T-cell (primary cell): ENCODE results near the gene VPS4A. TPM values are rescaled to one million over a fixed set of nuclear protein-coding genes. Genes with fewer than 3 reads are reported as not detected.

Source experiments
- ATAC-seq, 4 experiments: fragments of 200-7000 bp in 3 of 4; fragments of 150-1000 bp in 1 of 4; cut with Tn5 transposase; replicated peaks in 1 of 4; 1 replicate in 3 of 4; 2 replicates in 1 of 4; pipeline ENCODE4 v1.10.0; 2021; ENCODE audit warnings: moderate library complexity in 3 of 4, mild to moderate bottlenecking in 2 of 4, moderate number of reproducible peaks in 1 of 4
- CTCF ChIA-PET, 2 donors: fragments of 300-600 bp; sonication (Branson Sonifier 250); formaldehyde crosslinking; loops; one replicate each; lab custom pipeline; 2022; ENCODE audit warnings: antibody characterized with exemption in 2 of 2; lab: Charles Lee
- POLR2A ChIA-PET, 2 donors: fragments of 300-600 bp; sonication (Branson Sonifier 250); formaldehyde crosslinking; loops; one replicate each; lab custom pipeline; 2022; ENCODE audit warnings: antibody characterized with exemption in 2 of 2; lab: Charles Lee
- DNase-seq, 35 experiments: peaks; one replicate each; pipeline versions ENCODE4 v3.0.0 to v3.0.0-alpha.2; 2013 to 2023
- H3K27ac ChIP-seq: one replicate; pipeline ENCODE4 v1.5.1; 2013; ENCODE audit warnings: low read length
- H3K27me3 ChIP-seq, 2 experiments: replicated peaks in 1 of 2; 1 replicate in 1 of 2; 2 replicates in 1 of 2; pipeline versions ENCODE4 v1.6.1 to v1.7.0; 2013; ENCODE audit warnings: low read length in 1 of 2, mixed read lengths in 1 of 2; ENCODE audit not compliant: control insufficient read depth in 2 of 2, insufficient read depth in 2 of 2; ENCODE audit errors: extremely low read depth in 1 of 2
- H3K36me3 ChIP-seq, 2 donors: 1 replicate in 1 of 2; 2 replicates in 1 of 2; pipeline versions ENCODE4 v1.6.1 to v1.7.0; 2013; ENCODE audit warnings: low read length in 1 of 2; ENCODE audit not compliant: control insufficient read depth in 2 of 2, insufficient read depth in 1 of 2; ENCODE audit errors: extremely low read depth in 1 of 2
- H3K4me1 ChIP-seq, 2 experiments: 1 replicate in 1 of 2; 2 replicates in 1 of 2; pipeline versions ENCODE4 v1.6.1 to v1.7.0; 2013; ENCODE audit warnings: low read length in 2 of 2, mixed read lengths in 1 of 2; ENCODE audit not compliant: insufficient read depth in 2 of 2, control insufficient read depth in 1 of 2; ENCODE audit errors: extremely low read depth in 1 of 2
- H3K4me3 ChIP-seq, 2 donors: 1 replicate in 1 of 2; 2 replicates in 1 of 2; pipeline versions ENCODE4 v1.5.1 to v1.7.0; 2013; ENCODE audit warnings: mild to moderate bottlenecking in 2 of 2, low read length in 1 of 2, moderate library complexity in 1 of 2; ENCODE audit not compliant: control insufficient read depth in 1 of 2; ENCODE audit errors: extremely low read depth in 1 of 2
- H3K9me3 ChIP-seq: 2 replicates; pipeline ENCODE4 v1.7.0; 2013
- H3K27ac Mint-ChIP-seq, 2 donors: one replicate each; pipeline ENCODE4 v1.8.0; 2020 to 2021; ENCODE audit warnings: mild to moderate bottlenecking in 2 of 2, mixed read lengths in 2 of 2
- H3K27me3 Mint-ChIP-seq, 2 donors: one replicate each; pipeline ENCODE4 v1.8.0; 2021 to 2022; ENCODE audit warnings: mixed read lengths in 2 of 2
- H3K36me3 Mint-ChIP-seq: one replicate; pipeline ENCODE4 v1.8.0; 2021; ENCODE audit warnings: mixed read lengths
- H3K4me1 Mint-ChIP-seq, 3 donors: one replicate each; pipeline ENCODE4 v1.8.0; 2020 to 2022; ENCODE audit warnings: mixed read lengths in 3 of 3, mild to moderate bottlenecking in 1 of 3
- H3K4me3 Mint-ChIP-seq, 3 donors: one replicate each; pipeline ENCODE4 v1.8.0; 2020 to 2022; ENCODE audit warnings: mild to moderate bottlenecking in 3 of 3, mixed read lengths in 3 of 3, moderate library complexity in 3 of 3
- H3K9me3 Mint-ChIP-seq, 3 donors: one replicate each; pipeline ENCODE4 v1.8.0; 2020 to 2022; ENCODE audit warnings: mixed read lengths in 3 of 3
- WGBS: methylation state at CpG from one replicate; pipeline ENCODE4 v1.1.5; 2013; ENCODE audit warnings: missing lambda C conversion rate; ENCODE audit not compliant: insufficient coverage; 5-methylcytosine and 5-hydroxymethylcytosine counted together
- total RNA-seq, 35 experiments: library from RNA in 6 of 35; stranded (reverse) in 6 of 35; fragments of 120-200 nt in 1 of 35; gene quantifications; one replicate each; pipeline versions ENCODE4 v1.2.1 to v1.2.4 and lab custom pipeline; 2013 to 2026

The VPS4A gene
- total RNA-seq, 5 donors from 2014 or later (not counting 1 experiment from before 2014, with no cell fraction given): 40.5 to 61.9 (median 55.9) TPM

GRCh38 chr16:69309316-69309715, 1.8 kb upstream of the VPS4A start:
- Histone ChIP-seq H3K36me3 (peaks cover 0 to 10% of the 10 kb centered on the region in 2 donors), H3K9me3 (no peaks in the 10 kb centered on the region), H3K27ac (no peak overlapping the region), H3K27me3 (no peaks in the 10 kb centered on the region), H3K4me1 (peaks cover 4 to 31% of the 10 kb centered on the region in 2 experiments), H3K4me3 (no peak overlapping the region)
- 85% methylated on average over 7 of the region's 12 CpGs for WGBS
- Mint-ChIP-seq H3K36me3 (no peaks in the 10 kb centered on the region), H3K27me3 (no peaks in the 10 kb centered on the region), H3K27ac (peak overlapping the region in 1 of 2 donors; percentile 2), H3K9me3 (no peaks in the 10 kb centered on the region), H3K4me1 (peaks cover 26 to 30% (median 27%) of the 10 kb centered on the region in 3 donors), H3K4me3 (peak overlapping the region in 1 of 3 donors; percentile 5)
- ChIA-PET POLR2A (no interaction called here), CTCF (no interaction called here)
- DNase-seq (no peak), ATAC-seq (no peak)

DNA sequence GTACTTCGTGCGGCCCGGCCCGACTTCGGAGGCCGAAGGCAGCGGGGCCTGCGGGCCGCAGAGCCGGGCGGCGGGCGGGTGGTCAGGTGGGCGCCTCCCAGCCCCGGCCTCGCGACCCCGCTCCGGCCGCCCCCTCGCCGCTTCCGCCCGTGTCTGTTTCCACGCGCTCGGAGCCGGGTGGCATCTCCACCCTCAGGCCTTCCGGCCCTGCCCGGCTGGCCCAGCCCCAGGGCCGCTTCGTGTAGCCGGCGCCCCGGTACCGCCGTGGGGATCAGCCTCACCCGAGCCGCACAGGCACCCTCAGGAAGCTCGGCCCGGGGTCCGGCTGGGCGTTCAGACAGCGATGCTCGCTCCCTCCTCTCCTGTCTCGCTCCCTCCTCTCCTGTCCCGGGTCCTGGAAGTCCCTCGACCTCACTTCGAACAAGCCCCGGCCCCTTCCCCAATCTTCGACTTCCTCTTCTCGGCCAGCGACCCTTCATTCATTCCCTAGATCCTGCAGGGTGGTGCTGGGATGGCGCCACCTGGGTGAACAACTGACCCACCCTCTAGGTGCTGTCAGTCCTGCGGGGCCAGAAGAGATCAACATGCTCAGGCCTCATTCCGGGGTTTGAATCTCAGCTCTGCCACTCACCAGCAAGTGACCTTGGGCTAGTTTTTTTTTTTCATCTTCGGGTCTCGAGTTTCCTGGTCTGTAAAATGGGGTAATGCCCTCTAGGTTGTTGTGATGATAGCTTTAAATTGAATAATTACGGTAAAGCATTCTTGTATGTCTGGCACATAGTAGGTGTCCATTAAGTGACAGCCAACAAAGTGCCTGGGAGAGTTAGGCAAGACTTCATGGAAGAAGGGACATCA, 610 bp downstream of the VPS4A start:
- DNase-seq (peak in 12 of 35 experiments; percentile 10 to 53 (median 18)), ATAC-seq (peak; percentile 42 to 66 (median 58))
- Histone ChIP-seq H3K27me3 (no peaks in the 10 kb centered on the region), H3K4me1 (peaks cover 4 to 36% of the 10 kb centered on the region in 2 experiments), H3K4me3 (peak overlapping the region; percentile 36 to 67), H3K27ac (no peak overlapping the region), H3K9me3 (no peaks in the 10 kb centered on the region), H3K36me3 (peaks cover 18 to 35% of the 10 kb centered on the region in 2 donors)
- no peaks in the 10 kb centered on the region for H3K27me3 Mint-ChIP-seq
- WGBS: 2% methylated on average over 51 of the region's 59 CpGs
- ChIA-PET CTCF (interaction anchor here in 1 of 2 donors (0.7 kb wide), 1 partner anchor 57 kb away, joined by 4 read pairs; no protein-coding TSS in a partner anchor), POLR2A (interaction anchor here in 1 of 2 donors (0.6 to 0.7 kb wide), 3 partner anchors 22 to 188 kb away, joined by 3 read pairs; no protein-coding TSS in a partner anchor)
- H3K36me3 Mint-ChIP-seq: peaks cover 9% of the 10 kb centered on the region
- peak overlapping the region; percentile 95 for H3K27ac Mint-ChIP-seq
- peaks cover 31 to 35% (median 32%) of the 10 kb centered on the region in 3 donors for H3K4me1 Mint-ChIP-seq
- H3K9me3 Mint-ChIP-seq: no peaks in the 10 kb centered on the region
- peak overlapping the region; percentile 98 for H3K4me3 Mint-ChIP-seq

GRCh38 chr16:69313469-69313868, 2.3 kb downstream of the VPS4A start:
- H3K36me3 Mint-ChIP-seq: peaks cover 9% of the 10 kb centered on the region
- H3K27ac ChIP-seq: no peak overlapping the region
- CTCF ChIA-PET: interaction anchor here in 1 of 2 donors (0.6 kb wide), 1 partner anchor 156 kb away, joined by 3 read pairs; no protein-coding TSS in a partner anchor
- peaks cover 18 to 47% of the 10 kb centered on the region in 2 donors for H3K36me3 ChIP-seq
- POLR2A ChIA-PET: no interaction called here
- H3K27me3 Mint-ChIP-seq: no peaks in the 10 kb centered on the region
- H3K4me1 ChIP-seq: peaks cover 4 to 36% of the 10 kb centered on the region in 2 experiments
- no peak for ATAC-seq
- H3K4me3 ChIP-seq: no peak overlapping the region
- H3K4me3 Mint-ChIP-seq: peak overlapping the region; percentile 52 to 98 (median 55)
- H3K9me3 Mint-ChIP-seq: no peaks in the 10 kb centered on the region
- no peaks in the 10 kb centered on the region for H3K9me3 ChIP-seq
- no peak for DNase-seq
- H3K27ac Mint-ChIP-seq: no peak overlapping the region
- peaks cover 31 to 35% (median 32%) of the 10 kb centered on the region in 3 donors for H3K4me1 Mint-ChIP-seq
- no peaks in the 10 kb centered on the region for H3K27me3 ChIP-seq
- 80% methylated on average over 1 of the region's 5 CpGs for WGBS

DNA sequence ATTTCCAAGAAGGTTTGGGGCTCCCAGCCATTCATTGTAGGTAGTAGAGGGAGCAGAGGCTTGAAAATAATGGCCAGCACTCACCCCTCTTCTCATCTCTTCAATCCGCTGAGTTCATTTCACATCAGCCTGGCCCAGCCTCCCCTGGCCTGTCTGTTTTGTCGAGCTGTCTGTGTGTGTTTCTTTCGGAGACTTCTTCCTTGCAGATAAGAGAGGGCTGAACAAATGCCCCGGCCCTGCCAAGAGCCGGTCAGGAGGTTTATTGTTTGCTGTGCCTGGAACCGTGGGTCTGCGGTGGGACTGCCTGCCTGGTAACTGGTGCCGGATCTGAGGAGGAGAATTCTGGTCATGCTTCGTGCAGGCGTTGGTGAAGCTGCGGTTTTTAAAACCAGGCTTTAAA, 3.4 kb downstream of the VPS4A start:
- no peak for ATAC-seq
- Histone ChIP-seq H3K9me3 (no peaks in the 10 kb centered on the region), H3K27me3 (no peaks in the 10 kb centered on the region), H3K4me3 (no peak overlapping the region), H3K4me1 (peaks cover 4 to 36% of the 10 kb centered on the region in 2 experiments), H3K27ac (no peak overlapping the region), H3K36me3 (peaks cover 24 to 58% of the 10 kb centered on the region in 2 donors)
- ChIA-PET POLR2A (interaction anchor here in 1 of 2 donors (0.6 kb wide), 1 partner anchor 136 kb away, joined by 5 read pairs; no protein-coding TSS in a partner anchor), CTCF (no interaction called here)
- Mint-ChIP-seq H3K4me3 (no peak overlapping the region), H3K36me3 (peaks cover 13% of the 10 kb centered on the region), H3K9me3 (no peaks in the 10 kb centered on the region), H3K4me1 (peaks cover 31 to 32% (median 32%) of the 10 kb centered on the region in 3 donors), H3K27ac (no peak overlapping the region), H3K27me3 (no peaks in the 10 kb centered on the region)
- DNase-seq: no peak
- 96% methylated on average over 10 of the region's 11 CpGs for WGBS

GRCh38 chr16:69315486-69316311, 4.5 kb downstream of the VPS4A start:
- Mint-ChIP-seq H3K4me1 (peaks cover 26 to 28% (median 27%) of the 10 kb centered on the region in 3 donors), H3K27ac (no peak overlapping the region), H3K4me3 (no peak overlapping the region), H3K36me3 (peaks cover 18% of the 10 kb centered on the region), H3K9me3 (no peaks in the 10 kb centered on the region), H3K27me3 (no peaks in the 10 kb centered on the region)
- H3K27me3 ChIP-seq: no peaks in the 10 kb centered on the region
- H3K4me3 ChIP-seq: no peak overlapping the region
- ChIA-PET CTCF (interaction anchor here in 1 of 2 donors (0.5 kb wide), 1 partner anchor 42 kb away, joined by 5 read pairs; no protein-coding TSS in a partner anchor), POLR2A (interaction anchor here in 1 of 2 donors (0.6 kb wide), 1 partner anchor 135 kb away, joined by 5 read pairs; no protein-coding TSS in a partner anchor)
- no peak overlapping the region for H3K27ac ChIP-seq
- WGBS: 94% methylated on average over 25 of the region's 30 CpGs
- ATAC-seq: no peak
- H3K36me3 ChIP-seq: peaks cover 35 to 70% of the 10 kb centered on the region in 2 donors
- H3K4me1 ChIP-seq: peaks cover 4 to 29% of the 10 kb centered on the region in 2 experiments
- H3K9me3 ChIP-seq: no peaks in the 10 kb centered on the region
- no peak for DNase-seq
